ENCODE data around the gene HNRNPM.

DNA sequence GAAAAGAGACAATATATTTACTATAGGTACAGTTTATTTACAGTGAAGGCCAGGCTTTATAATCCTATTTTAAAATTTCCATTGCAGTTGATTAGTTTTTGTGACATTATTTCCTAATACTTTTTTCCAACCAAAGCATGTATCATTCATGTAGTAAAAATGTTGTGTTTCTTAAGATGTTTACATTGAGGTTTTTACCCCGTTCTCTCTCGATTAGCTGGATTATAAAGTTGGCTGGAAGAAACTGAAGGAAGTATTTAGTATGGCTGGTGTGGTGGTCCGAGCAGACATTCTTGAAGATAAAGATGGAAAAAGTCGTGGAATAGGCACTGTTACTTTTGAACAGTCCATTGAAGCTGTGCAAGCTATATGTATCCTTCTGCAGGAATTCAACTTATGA, 21.2 kb downstream of the HNRNPM start:
- TF ChIP-seq, protein P1, sequence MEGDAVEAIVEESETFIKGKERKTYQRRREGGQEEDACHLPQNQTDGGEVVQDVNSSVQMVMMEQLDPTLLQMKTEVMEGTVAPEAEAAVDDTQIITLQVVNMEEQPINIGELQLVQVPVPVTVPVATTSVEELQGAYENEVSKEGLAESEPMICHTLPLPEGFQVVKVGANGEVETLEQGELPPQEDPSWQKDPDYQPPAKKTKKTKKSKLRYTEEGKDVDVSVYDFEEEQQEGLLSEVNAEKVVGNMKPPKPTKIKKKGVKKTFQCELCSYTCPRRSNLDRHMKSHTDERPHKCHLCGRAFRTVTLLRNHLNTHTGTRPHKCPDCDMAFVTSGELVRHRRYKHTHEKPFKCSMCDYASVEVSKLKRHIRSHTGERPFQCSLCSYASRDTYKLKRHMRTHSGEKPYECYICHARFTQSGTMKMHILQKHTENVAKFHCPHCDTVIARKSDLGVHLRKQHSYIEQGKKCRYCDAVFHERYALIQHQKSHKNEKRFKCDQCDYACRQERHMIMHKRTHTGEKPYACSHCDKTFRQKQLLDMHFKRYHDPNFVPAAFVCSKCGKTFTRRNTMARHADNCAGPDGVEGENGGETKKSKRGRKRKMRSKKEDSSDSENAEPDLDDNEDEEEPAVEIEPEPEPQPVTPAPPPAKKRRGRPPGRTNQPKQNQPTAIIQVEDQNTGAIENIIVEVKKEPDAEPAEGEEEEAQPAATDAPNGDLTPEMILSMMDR (IDR thresholded peaks at IDR 0.05) = no peak
- no peak for TF ChIP-seq ZFX (IDR thresholded peaks at IDR 0.05; ENCODE audit: borderline replicate concordance)
